SU-DHL-6 (cell line): ENCODE measurements around the gene EYA2.

Source experiments
- H2AFZ ChIP-seq: fragments of 200-600 bp; sonication (generic); 2 replicates; pipeline ENCODE4 v1.6.1; 2014; ENCODE audit warnings: low read depth, mild to moderate bottlenecking, moderate library complexity, mixed read lengths, antibody characterized with exemption, low read length; ENCODE audit not compliant: severe bottlenecking
- H3F3A ChIP-seq: fragments of 200-600 bp; shearing (Covaris generic); 2 replicates; pipeline ENCODE4 v1.6.0; 2016; ENCODE audit warnings: antibody characterized with exemption, mild to moderate bottlenecking; ENCODE audit not compliant: insufficient read depth
- H3K27ac ChIP-seq: fragments of 200-600 bp; sonication (generic); 2 replicates; pipeline ENCODE4 v1.5.1; 2016; ENCODE audit warnings: low read depth, mild to moderate bottlenecking, low read length, moderate library complexity, mixed read lengths
- H3K27me3 ChIP-seq: fragments of 200-600 bp; sonication (generic), shearing (Covaris generic); 2 replicates; pipeline ENCODE4 v1.6.0; 2014; ENCODE audit warnings: mild to moderate bottlenecking, low read length
- H3K36me3 ChIP-seq: fragments of 200-600 bp; sonication (generic); 2 replicates; pipeline ENCODE4 v1.6.1; 2014; ENCODE audit warnings: mild to moderate bottlenecking, low read length, mixed read lengths
- H3K4me2 ChIP-seq: fragments of 300-600, 200-600 bp; shearing (Covaris generic), sonication (generic); 2 replicates; pipeline ENCODE4 v1.6.0; 2014; ENCODE audit warnings: low read length, low read depth, mild to moderate bottlenecking; ENCODE audit not compliant: poor library complexity, severe bottlenecking
- H3K4me3 ChIP-seq: fragments of 200-600 bp; sonication (generic); 2 replicates; pipeline ENCODE4 v1.5.1; 2014; ENCODE audit warnings: antibody characterized with exemption, low read length, mild to moderate bottlenecking, mixed read lengths; ENCODE audit not compliant: insufficient read depth, poor library complexity, severe bottlenecking
- H3K79me2 ChIP-seq: fragments of 200-600 bp; sonication (generic); 2 replicates; pipeline ENCODE4 v1.6.1; 2014; ENCODE audit warnings: mild to moderate bottlenecking, low read length, moderate library complexity; ENCODE audit not compliant: insufficient read depth
- H3K9ac ChIP-seq: fragments of 200-600 bp; sonication (generic); 2 replicates; pipeline ENCODE4 v1.7.0; 2014; ENCODE audit warnings: mild to moderate bottlenecking, low read length
- H3K9me2 ChIP-seq: fragments of 200-600 bp; sonication (generic); replicated peaks from 2 replicates; pipeline ENCODE4 v1.6.1; 2014; ENCODE audit warnings: low read length; ENCODE audit not compliant: insufficient read depth
- H3K9me3 ChIP-seq: fragments of 200-600 bp; sonication (generic); 2 replicates; pipeline ENCODE4 v1.6.1; 2014; ENCODE audit warnings: low read length, mixed read lengths; ENCODE audit not compliant: insufficient read depth
- H4K20me1 ChIP-seq: fragments of 200-600 bp; sonication (generic); 2 replicates; pipeline ENCODE4 v1.6.1; 2014; ENCODE audit warnings: low read depth, mild to moderate bottlenecking, antibody characterized with exemption, low read length, moderate library complexity, mixed read lengths
- EZH2phosphoT487 ChIP-seq: fragments of 200-600 bp; sonication (generic), shearing (Covaris generic); conservative IDR thresholded peaks from 2 replicates; pipeline ENCODE4 v1.6.1; 2018; ENCODE audit warnings: mild to moderate bottlenecking, antibody characterized with exemption, low read length, moderate library complexity, mixed read lengths
- TF ChIP-seq, protein P1 (sequence below): fragments of 200-600 bp; sonication (generic); IDR thresholded peaks from one replicate; pipeline ENCODE4 v1.5.1; 2017; ENCODE audit warnings: antibody characterized with exemption, mild to moderate bottlenecking, low read length, moderate library complexity; ENCODE audit not compliant: insufficient read depth, poor library complexity, severe bottlenecking

EYA2 gene

DNA sequence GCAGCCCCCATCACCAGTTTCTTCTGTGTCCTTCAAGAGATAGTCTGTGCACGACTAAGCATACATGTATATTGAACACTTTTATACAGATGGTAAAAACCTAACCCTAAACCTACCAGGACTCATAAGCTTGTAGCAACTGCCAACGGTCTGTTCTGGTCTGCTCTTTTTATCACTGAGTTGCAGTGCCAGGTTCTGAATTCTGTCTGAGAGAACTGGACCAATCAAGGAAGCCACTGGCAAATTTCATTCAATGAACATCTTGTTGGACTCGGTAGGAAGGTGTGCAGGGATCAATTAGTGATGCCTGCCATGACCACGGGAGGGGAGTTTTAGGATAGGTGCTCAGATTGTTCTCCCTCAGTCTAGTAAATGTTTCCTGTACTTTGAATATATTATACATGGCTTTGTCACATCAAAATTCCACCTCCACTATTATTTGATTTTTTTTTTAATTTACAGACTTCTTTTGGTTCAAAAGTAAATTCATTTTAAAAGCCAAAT is 146.8 kb downstream of the EYA2 start:
- Histone ChIP-seq H3K4me2 (no peak overlapping the region), H3K27ac (no peak overlapping the region), H3K9ac (no peak overlapping the region), H3K4me3 (no peak overlapping the region), H3K79me2 (no peaks in the 10 kb centered on the region), H3K36me3 (no peaks in the 10 kb centered on the region), H3F3A (no peaks in the 10 kb centered on the region), H4K20me1 (no peaks in the 10 kb centered on the region), H2AFZ (no peak overlapping the region), H3K9me3 (no peaks in the 10 kb centered on the region), H3K27me3 (peaks cover 3% of the 10 kb centered on the region), H3K9me2 (no peaks in the 10 kb centered on the region)
- TF ChIP-seq, protein P1, sequence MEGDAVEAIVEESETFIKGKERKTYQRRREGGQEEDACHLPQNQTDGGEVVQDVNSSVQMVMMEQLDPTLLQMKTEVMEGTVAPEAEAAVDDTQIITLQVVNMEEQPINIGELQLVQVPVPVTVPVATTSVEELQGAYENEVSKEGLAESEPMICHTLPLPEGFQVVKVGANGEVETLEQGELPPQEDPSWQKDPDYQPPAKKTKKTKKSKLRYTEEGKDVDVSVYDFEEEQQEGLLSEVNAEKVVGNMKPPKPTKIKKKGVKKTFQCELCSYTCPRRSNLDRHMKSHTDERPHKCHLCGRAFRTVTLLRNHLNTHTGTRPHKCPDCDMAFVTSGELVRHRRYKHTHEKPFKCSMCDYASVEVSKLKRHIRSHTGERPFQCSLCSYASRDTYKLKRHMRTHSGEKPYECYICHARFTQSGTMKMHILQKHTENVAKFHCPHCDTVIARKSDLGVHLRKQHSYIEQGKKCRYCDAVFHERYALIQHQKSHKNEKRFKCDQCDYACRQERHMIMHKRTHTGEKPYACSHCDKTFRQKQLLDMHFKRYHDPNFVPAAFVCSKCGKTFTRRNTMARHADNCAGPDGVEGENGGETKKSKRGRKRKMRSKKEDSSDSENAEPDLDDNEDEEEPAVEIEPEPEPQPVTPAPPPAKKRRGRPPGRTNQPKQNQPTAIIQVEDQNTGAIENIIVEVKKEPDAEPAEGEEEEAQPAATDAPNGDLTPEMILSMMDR: no peak
- no peak for TF ChIP-seq EZH2phosphoT487

DNA sequence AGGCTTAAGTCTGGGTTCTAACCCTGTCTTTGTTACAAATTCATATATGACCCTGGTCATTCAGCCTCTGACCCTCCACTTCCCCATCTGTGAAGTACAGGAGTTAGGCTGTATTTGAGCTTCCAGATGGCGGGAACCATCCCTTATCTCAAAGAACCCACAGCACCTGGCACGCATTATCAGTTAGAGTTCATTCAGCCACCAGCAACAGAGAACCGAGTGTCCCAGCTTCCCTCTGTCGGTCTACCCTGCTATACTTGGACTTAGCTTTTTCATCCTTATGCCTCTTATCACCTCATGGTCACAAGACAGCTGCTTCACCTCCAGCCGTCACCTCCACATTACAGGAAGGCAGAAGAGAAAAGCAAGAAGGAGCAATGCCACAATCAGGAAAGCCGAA is 147.8 kb downstream of the EYA2 start:
- Histone ChIP-seq H3K36me3 (no peaks in the 10 kb centered on the region), H4K20me1 (no peaks in the 10 kb centered on the region), H3K27ac (no peak overlapping the region), H3K9me2 (no peaks in the 10 kb centered on the region), H3K27me3 (peaks cover 3% of the 10 kb centered on the region), H3K79me2 (no peaks in the 10 kb centered on the region), H3K4me3 (no peak overlapping the region), H3K9me3 (no peaks in the 10 kb centered on the region), H3K9ac (no peak overlapping the region), H3K4me2 (no peak overlapping the region), H3F3A (no peaks in the 10 kb centered on the region), H2AFZ (no peak overlapping the region)
- TF ChIP-seq, protein P1: no peak
- no peak for TF ChIP-seq EZH2phosphoT487

DNA sequence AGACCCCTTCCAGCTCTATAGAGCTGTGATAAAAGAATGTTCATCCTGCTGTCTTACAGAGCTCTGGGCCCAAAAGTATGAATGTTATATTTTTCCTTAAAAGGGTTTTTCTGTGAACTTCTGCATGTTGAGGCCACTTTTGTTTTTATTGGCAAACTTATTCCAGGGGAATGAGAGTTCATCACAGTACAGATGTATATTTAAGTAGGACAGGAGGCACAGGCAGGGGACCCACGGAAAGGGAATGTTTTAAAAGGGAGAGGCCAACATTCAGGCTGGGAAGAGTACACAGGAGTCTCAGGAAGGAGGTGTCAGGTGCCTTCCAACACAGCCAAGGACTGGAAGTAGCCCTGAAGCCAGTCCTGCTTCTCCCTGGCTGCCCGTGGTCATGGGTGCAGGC is 148.4 kb downstream of the EYA2 start:
- no peak overlapping the region for H3K9ac ChIP-seq
- no peak overlapping the region for H3K4me3 ChIP-seq
- H3K9me2 ChIP-seq: no peaks in the 10 kb centered on the region
- H3K27ac ChIP-seq: no peak overlapping the region
- no peaks in the 10 kb centered on the region for H3F3A ChIP-seq
- H3K36me3 ChIP-seq: no peaks in the 10 kb centered on the region
- H3K9me3 ChIP-seq: no peaks in the 10 kb centered on the region
- TF ChIP-seq, protein P1: no peak
- TF ChIP-seq EZH2phosphoT487: no peak
- H2AFZ ChIP-seq: no peak overlapping the region
- no peaks in the 10 kb centered on the region for H3K79me2 ChIP-seq
- no peaks in the 10 kb centered on the region for H4K20me1 ChIP-seq
- H3K4me2 ChIP-seq: no peak overlapping the region
- H3K27me3 ChIP-seq: no peaks in the 10 kb centered on the region; the same call in 1 of the 2 replicates
